GM12878 (cell line): Measurements from ENCODE around the gene MICALL1. TPM values are rescaled to one million over a fixed set of nuclear protein-coding genes. Genes with fewer than 3 reads are reported as not detected.

Experiments
- ATAC-seq: fragments of 200-7000 bp; cut with Tn5 transposase; 3 replicates; pipeline ENCODE4 v1.9.1; 2020; ENCODE audit warnings: mild to moderate bottlenecking, moderate library complexity
- BruUV-seq: library from RNA; stranded (reverse); fragments of 400-500 nt; replicated peaks from 2 replicates; lab custom pipeline; 2021; lab: Mats Ljungman, UMichigan
- CTCF ChIA-PET: fragments of 300-600 bp; sonication (Branson Sonifier 250); formaldehyde crosslinking; extraction: SDS; loops from one replicate; lab custom pipeline; 2021; ENCODE audit warnings: inconsistent platforms; lab: Yijun Ruan, JAX
- POLR2A ChIA-PET: fragments of 350-600 bp; formaldehyde crosslinking; extraction: SDS; loops from one replicate; lab custom pipeline; 2021; ENCODE audit warnings: inconsistent platforms; lab: Charles Lee
- RAD21 ChIA-PET: fragments of 300-600 bp; sonication (Branson Sonifier 250); formaldehyde crosslinking; loops from one replicate; lab custom pipeline; 2023; ENCODE audit warnings: antibody characterized with exemption; ENCODE audit not compliant: unreplicated experiment; lab: Charles Lee
- SMC1A ChIA-PET: fragments of 300-600 bp; sonication (Branson Sonifier 250); formaldehyde crosslinking; loops from one replicate; lab custom pipeline; 2023; ENCODE audit not compliant: unreplicated experiment, uncharacterized antibody; lab: Charles Lee
- DNase-seq: peaks from one replicate; pipeline ENCODE4 v3.0.0-alpha.2; 2011; ENCODE audit warnings: low read depth, low spot score
- FAIRE-seq: peaks from 3 replicates; lab custom pipeline; 2011; peaks lifted over from hg19 to GRCh38; lab: Jason Lieb, UNC
- H2AFZ ChIP-seq: 2 replicates; pipeline ENCODE4 v1.6.0; 2011; ENCODE audit warnings: low read depth, low read length, control low read depth; ENCODE audit not compliant: control insufficient read depth
- H3K27ac ChIP-seq: 2 replicates; pipeline ENCODE4 v1.5.1; 2011; ENCODE audit warnings: control low read depth; ENCODE audit not compliant: control insufficient read depth, insufficient read depth
- H3K27me3 ChIP-seq, 2 experiments: replicated peaks in 1 of 2; 2 replicates each; pipeline versions ENCODE4 v1.6.0 to v1.6.1; 2011; ENCODE audit warnings: low read length in 1 of 2; ENCODE audit not compliant: control insufficient read depth in 2 of 2, insufficient read depth in 2 of 2
- H3K36me3 ChIP-seq, 2 experiments: 2 replicates each; pipeline ENCODE4 v1.5.1; 2011; ENCODE audit warnings: low read length in 1 of 2; ENCODE audit not compliant: control insufficient read depth in 2 of 2, insufficient read depth in 2 of 2
- H3K4me1 ChIP-seq: 2 replicates; pipeline ENCODE4 v1.6.1; 2011; ENCODE audit warnings: mild to moderate bottlenecking, low read length, moderate library complexity, mixed read lengths; ENCODE audit not compliant: control insufficient read depth, insufficient read depth
- H3K4me2 ChIP-seq: 2 replicates; pipeline ENCODE4 v1.6.0; 2011; ENCODE audit warnings: control low read depth; ENCODE audit not compliant: control insufficient read depth, insufficient read depth
- H3K4me3 ChIP-seq: fragments of 200-600 bp; sonication (generic); 2 replicates; pipeline ENCODE4 v1.5.1; 2016
- H3K79me2 ChIP-seq: 2 replicates; pipeline ENCODE4 v1.6.0; 2011; ENCODE audit warnings: low read length; ENCODE audit not compliant: control insufficient read depth, insufficient read depth
- H3K9ac ChIP-seq: 2 replicates; pipeline ENCODE4 v1.8.0; 2011; ENCODE audit warnings: low read length, control low read depth, mixed read lengths; ENCODE audit not compliant: control insufficient read depth, insufficient read depth
- H3K9me3 ChIP-seq: replicated peaks from 3 replicates; pipeline ENCODE4 v1.5.1; 2011; ENCODE audit warnings: mild to moderate bottlenecking, low read length; ENCODE audit not compliant: control insufficient read depth, insufficient read depth
- H4K20me1 ChIP-seq: 2 replicates; pipeline ENCODE4 v1.6.0; 2011; ENCODE audit not compliant: control insufficient read depth, insufficient read depth
- HDGF ChIP-seq: fragments of 450-650 bp; IDR thresholded peaks from 2 replicates; pipeline ENCODE4 v1.6.1; 2016; ENCODE audit warnings: antibody characterized with exemption
- RAD21 ChIP-seq: IDR thresholded peaks from 2 replicates; pipeline ENCODE4 v1.6.1; 2011; ENCODE audit warnings: mild to moderate bottlenecking, low read depth, low read length, moderate library complexity; ENCODE audit not compliant: insufficient read depth
- TAF1 ChIP-seq: IDR thresholded peaks from 2 replicates; pipeline ENCODE4 v1.6.1; 2011; ENCODE audit warnings: mild to moderate bottlenecking, low read depth, low read length, borderline replicate concordance
- WRNIP1 ChIP-seq: IDR thresholded peaks from 2 replicates; pipeline ENCODE4 v1.6.1; 2011; ENCODE audit warnings: low read depth, low read length, improper control_type of control experiment, borderline replicate concordance
- WGBS: methylation state at CpG from one replicate; pipeline ENCODE4 v1.1.6; 2016; ENCODE audit warnings: low lambda C conversion rate; ENCODE audit not compliant: insufficient replicate concordance, insufficient coverage; ENCODE audit errors: missing lambda C conversion rate; 5-methylcytosine and 5-hydroxymethylcytosine counted together
- in situ Hi-C: fragments of 300-500 bp; cut with MboI; formaldehyde crosslinking; loops from 9 replicates; pipeline ENCODE4 v1.14.3; 2018; ENCODE audit warnings: mixed read lengths
- intact Hi-C: fragments of 100-400 bp; cut with micrococcal nuclease; formaldehyde crosslinking; loops from one replicate; pipeline ENCODE4 v1.14.2; 2022; ENCODE audit not compliant: unreplicated experiment
- polyA plus RNA-seq, 11 experiments: library from polyadenylated mRNA; depleted of rRNA in 4 of 11; unstranded in 6 of 11; stranded (reverse) in 5 of 11; fragments of >200 nt; fragmentation: Nextera tagmentation in 4 of 11; fragmentation: Illumina TruSeq in 1 of 11; extraction: Ambion mirVana in 4 of 11; extraction: Trizol in 1 of 11; gene quantifications; 1 replicate in 1 of 11; 2 replicates in 10 of 11; pipeline versions ENCODE4 v1.2.1 to v1.2.3, GENCODE V29; 2011 to 2016; ENCODE audit warnings: inconsistent platforms in 2 of 11, missing spikeins in 2 of 11, low read depth in 1 of 11
- total RNA-seq, 4 experiments: library from RNA; depleted of rRNA in 3 of 4; stranded (reverse); fragments of >200 nt in 3 of 4; fragmentation: Illumina TruSeq in 1 of 4; extraction: Trizol in 1 of 4; gene quantifications; 2 replicates each; pipeline versions ENCODE4 v1.2.1 to v1.2.3, GENCODE V29; 2013 to 2021
- TF ChIP-seq, protein P1 (sequence below): IDR thresholded peaks from 2 replicates; pipeline ENCODE4 v1.6.1; 2012; ENCODE audit warnings: improper control_type of control experiment, low read depth, low read length; ENCODE audit not compliant: insufficient replicate concordance
- TF ChIP-seq, protein P2 (sequence below): fragments of 450-650 bp; IDR thresholded peaks from 2 replicates; pipeline ENCODE4 v1.6.1; 2017; ENCODE audit warnings: mild to moderate bottlenecking, low read depth, inconsistent platforms; ENCODE audit not compliant: poor library complexity, severe bottlenecking
- TF ChIP-seq, protein P3 (sequence below): IDR thresholded peaks from 2 replicates; pipeline ENCODE4 v1.6.1; 2012; ENCODE audit warnings: low read length, inconsistent platforms
- TF ChIP-seq, protein P4 (sequence below): fragments of 150-350 bp; IDR thresholded peaks from 2 replicates; pipeline ENCODE4 v1.6.1; 2014; ENCODE audit warnings: mild to moderate bottlenecking, low read depth, low read length

MICALL1 gene
- total and polyA plus RNA-seq, 10 of the 15 experiments (the other 5 are each of a cell fraction or from before 2014, with no cell fraction given), result 0.72 to 30.7 (median 7.8) TPM

DNA sequence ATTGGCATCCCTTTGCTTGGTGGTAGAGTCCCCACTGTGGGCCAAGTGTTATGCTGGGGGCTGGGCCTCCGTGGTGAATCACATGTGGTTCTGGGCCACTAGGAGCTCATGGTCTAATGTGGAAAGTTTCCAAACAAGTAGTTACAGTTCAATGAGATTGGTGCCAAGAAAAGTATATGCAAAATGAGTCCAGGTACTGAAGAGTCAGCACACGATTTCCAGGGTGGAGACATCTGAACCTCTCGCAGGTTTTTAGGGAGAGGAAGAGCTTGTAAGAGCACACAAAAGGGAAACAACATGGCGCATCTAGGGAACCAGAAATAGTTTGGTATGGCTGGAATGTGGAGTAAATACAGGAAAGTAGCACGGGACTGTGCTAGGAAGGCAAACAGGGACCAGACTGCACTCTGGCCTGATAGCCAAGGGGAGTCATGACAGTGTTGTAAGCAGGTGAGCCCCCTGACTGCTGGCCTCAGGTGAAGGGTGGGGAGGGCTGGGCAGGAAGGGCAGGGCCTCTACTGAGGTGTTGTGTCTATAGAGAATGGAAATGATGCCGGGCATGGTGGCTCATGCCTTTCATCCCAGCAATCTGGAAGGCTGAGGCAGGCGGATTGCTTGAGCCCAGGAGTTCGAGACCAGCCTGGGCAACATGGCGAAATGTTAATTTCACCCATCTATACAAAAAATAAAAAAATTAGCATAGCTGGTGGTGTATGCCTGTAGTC is 60.0 kb downstream of the MICALL1 start:
- WGBS, result 83% methylated on average over 9 of the region's 9 CpGs
- in situ Hi-C loops, result no loop called here
- TF ChIP-seq, protein P1, sequence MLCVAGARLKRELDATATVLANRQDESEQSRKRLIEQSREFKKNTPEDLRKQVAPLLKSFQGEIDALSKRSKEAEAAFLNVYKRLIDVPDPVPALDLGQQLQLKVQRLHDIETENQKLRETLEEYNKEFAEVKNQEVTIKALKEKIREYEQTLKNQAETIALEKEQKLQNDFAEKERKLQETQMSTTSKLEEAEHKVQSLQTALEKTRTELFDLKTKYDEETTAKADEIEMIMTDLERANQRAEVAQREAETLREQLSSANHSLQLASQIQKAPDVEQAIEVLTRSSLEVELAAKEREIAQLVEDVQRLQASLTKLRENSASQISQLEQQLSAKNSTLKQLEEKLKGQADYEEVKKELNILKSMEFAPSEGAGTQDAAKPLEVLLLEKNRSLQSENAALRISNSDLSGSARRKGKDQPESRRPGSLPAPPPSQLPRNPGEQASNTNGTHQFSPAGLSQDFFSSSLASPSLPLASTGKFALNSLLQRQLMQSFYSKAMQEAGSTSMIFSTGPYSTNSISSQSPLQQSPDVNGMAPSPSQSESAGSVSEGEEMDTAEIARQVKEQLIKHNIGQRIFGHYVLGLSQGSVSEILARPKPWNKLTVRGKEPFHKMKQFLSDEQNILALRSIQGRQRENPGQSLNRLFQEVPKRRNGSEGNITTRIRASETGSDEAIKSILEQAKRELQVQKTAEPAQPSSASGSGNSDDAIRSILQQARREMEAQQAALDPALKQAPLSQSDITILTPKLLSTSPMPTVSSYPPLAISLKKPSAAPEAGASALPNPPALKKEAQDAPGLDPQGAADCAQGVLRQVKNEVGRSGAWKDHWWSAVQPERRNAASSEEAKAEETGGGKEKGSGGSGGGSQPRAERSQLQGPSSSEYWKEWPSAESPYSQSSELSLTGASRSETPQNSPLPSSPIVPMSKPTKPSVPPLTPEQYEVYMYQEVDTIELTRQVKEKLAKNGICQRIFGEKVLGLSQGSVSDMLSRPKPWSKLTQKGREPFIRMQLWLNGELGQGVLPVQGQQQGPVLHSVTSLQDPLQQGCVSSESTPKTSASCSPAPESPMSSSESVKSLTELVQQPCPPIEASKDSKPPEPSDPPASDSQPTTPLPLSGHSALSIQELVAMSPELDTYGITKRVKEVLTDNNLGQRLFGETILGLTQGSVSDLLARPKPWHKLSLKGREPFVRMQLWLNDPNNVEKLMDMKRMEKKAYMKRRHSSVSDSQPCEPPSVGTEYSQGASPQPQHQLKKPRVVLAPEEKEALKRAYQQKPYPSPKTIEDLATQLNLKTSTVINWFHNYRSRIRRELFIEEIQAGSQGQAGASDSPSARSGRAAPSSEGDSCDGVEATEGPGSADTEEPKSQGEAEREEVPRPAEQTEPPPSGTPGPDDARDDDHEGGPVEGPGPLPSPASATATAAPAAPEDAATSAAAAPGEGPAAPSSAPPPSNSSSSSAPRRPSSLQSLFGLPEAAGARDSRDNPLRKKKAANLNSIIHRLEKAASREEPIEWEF, result no peak
- TF ChIP-seq RAD21 (no peak), TAF1 (no peak), WRNIP1 (no peak), HDGF (no peak)
- TF ChIP-seq, protein P2, sequence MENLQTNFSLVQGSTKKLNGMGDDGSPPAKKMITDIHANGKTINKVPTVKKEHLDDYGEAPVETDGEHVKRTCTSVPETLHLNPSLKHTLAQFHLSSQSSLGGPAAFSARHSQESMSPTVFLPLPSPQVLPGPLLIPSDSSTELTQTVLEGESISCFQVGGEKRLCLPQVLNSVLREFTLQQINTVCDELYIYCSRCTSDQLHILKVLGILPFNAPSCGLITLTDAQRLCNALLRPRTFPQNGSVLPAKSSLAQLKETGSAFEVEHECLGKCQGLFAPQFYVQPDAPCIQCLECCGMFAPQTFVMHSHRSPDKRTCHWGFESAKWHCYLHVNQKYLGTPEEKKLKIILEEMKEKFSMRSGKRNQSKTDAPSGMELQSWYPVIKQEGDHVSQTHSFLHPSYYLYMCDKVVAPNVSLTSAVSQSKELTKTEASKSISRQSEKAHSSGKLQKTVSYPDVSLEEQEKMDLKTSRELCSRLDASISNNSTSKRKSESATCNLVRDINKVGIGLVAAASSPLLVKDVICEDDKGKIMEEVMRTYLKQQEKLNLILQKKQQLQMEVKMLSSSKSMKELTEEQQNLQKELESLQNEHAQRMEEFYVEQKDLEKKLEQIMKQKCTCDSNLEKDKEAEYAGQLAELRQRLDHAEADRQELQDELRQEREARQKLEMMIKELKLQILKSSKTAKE, result no peak
- TF ChIP-seq, protein P3, sequence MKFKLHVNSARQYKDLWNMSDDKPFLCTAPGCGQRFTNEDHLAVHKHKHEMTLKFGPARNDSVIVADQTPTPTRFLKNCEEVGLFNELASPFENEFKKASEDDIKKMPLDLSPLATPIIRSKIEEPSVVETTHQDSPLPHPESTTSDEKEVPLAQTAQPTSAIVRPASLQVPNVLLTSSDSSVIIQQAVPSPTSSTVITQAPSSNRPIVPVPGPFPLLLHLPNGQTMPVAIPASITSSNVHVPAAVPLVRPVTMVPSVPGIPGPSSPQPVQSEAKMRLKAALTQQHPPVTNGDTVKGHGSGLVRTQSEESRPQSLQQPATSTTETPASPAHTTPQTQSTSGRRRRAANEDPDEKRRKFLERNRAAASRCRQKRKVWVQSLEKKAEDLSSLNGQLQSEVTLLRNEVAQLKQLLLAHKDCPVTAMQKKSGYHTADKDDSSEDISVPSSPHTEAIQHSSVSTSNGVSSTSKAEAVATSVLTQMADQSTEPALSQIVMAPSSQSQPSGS, result no peak
- TF ChIP-seq, protein P4, sequence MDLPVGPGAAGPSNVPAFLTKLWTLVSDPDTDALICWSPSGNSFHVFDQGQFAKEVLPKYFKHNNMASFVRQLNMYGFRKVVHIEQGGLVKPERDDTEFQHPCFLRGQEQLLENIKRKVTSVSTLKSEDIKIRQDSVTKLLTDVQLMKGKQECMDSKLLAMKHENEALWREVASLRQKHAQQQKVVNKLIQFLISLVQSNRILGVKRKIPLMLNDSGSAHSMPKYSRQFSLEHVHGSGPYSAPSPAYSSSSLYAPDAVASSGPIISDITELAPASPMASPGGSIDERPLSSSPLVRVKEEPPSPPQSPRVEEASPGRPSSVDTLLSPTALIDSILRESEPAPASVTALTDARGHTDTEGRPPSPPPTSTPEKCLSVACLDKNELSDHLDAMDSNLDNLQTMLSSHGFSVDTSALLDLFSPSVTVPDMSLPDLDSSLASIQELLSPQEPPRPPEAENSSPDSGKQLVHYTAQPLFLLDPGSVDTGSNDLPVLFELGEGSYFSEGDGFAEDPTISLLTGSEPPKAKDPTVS, result no peak

More for the DNA sequence above, 60.0 kb downstream of the MICALL1 start:
- Histone ChIP-seq H3K9me3 (no peaks in the 10 kb centered on the region), H3K36me3 (peaks cover 18 to 23% of the 10 kb centered on the region in 2 experiments; a peak in 3 of 4 replicates), H3K27ac (no peak overlapping the region), H3K27me3 (no peaks in the 10 kb centered on the region), H3K4me1 (no peaks in the 10 kb centered on the region), H3K79me2 (no peaks in the 10 kb centered on the region), H3K9ac (no peak overlapping the region), H3K4me2 (no peak overlapping the region), H3K4me3 (no peak overlapping the region), H2AFZ (no peak overlapping the region), H4K20me1 (no peaks in the 10 kb centered on the region; the same call in 1 of the 2 replicates)
- FAIRE-seq (no peak), DNase-seq (no peak), ATAC-seq (no peak)
- ChIA-PET POLR2A (no interaction called here), SMC1A (interaction anchor here (0.8 to 2.5 kb wide), 8 partner anchors 12 to 150 kb away, joined by 3 to 15 read pairs (median 4); partner anchors contain the start of genes C22orf23, MICALL1 and POLR2F), RAD21 (interaction anchor here (0.8 to 1.2 kb wide), 3 partner anchors 12 to 103 kb away, joined by 3 to 4 read pairs (median 3); partner anchors contain the start of genes C22orf23 and POLR2F), CTCF (interaction anchor here (0.6 to 6.1 kb wide), 26 partner anchors 10 to 494 kb away, joined by 3 to 59 read pairs (median 4); partner anchors contain the start of genes C22orf23, GCAT, GGA1 and MICALL1)
- intact Hi-C loops, result loop anchor here (1.0 to 5.0 kb wide), 2 partner anchors 59 to 149 kb away; partner anchors contain the start of gene MICALL1
- BruUV-seq, result no TSS peak
